H7 (cell line): Measurements from ENCODE around the gene AQP2. TPM values are rescaled to one million over a fixed set of nuclear protein-coding genes. Genes with fewer than 3 reads are reported as not detected.

Experiments used
- DNase-seq: peaks from one replicate; pipeline ENCODE4 v3.0.0; 2012
- H3K27me3 ChIP-seq: 2 replicates; pipeline ENCODE4 v1.6.0; 2011; ENCODE audit warnings: mild to moderate bottlenecking, low read length; ENCODE audit not compliant: control insufficient read depth, insufficient read depth
- H3K36me3 ChIP-seq: replicated peaks from 2 replicates; pipeline ENCODE4 v1.5.1; 2011; ENCODE audit warnings: low read length; ENCODE audit not compliant: control insufficient read depth, insufficient read depth
- H3K4me3 ChIP-seq: 2 replicates; pipeline ENCODE4 v1.5.1; 2011; ENCODE audit warnings: low read depth, mild to moderate bottlenecking, control low read depth, low read length, moderate library complexity; ENCODE audit not compliant: insufficient read depth
- total RNA-seq: library from RNA; depleted of rRNA; stranded (reverse); fragments of >200 nt; shearing (Covaris generic); gene quantifications from 2 replicates; pipeline ENCODE4 v1.2.3, GENCODE V29; 2014

Gene AQP2
- total RNA-seq, 1 experiment from 2014 or later, result not detected

- no peaks in the 10 kb centered on the region for H3K27me3 ChIP-seq
- DNase-seq, result no peak
- no peak overlapping the region for H3K4me3 ChIP-seq
- no peaks in the 10 kb centered on the region for H3K36me3 ChIP-seq
Observed at GRCh38 chr12:49925433-49926204, 24.9 kb upstream of the AQP2 start.

- H3K36me3 ChIP-seq, result no peaks in the 10 kb centered on the region
- no peak for DNase-seq
Observed at GRCh38 chr12:49928471-49928870, 22.1 kb upstream of the AQP2 start.

GRCh38 chr12:49929581-49929980, 21.0 kb upstream of the AQP2 start:
- no peaks in the 10 kb centered on the region for H3K27me3 ChIP-seq
- no peaks in the 10 kb centered on the region for H3K36me3 ChIP-seq
- no peak overlapping the region for H3K4me3 ChIP-seq
- DNase-seq, result no peak

More at GRCh38 chr12:49928471-49928870, 22.1 kb upstream of the AQP2 start:
- H3K4me3 ChIP-seq, result no peak overlapping the region
- no peaks in the 10 kb centered on the region for H3K27me3 ChIP-seq

GRCh38 chr12:49930515-49931288, 19.8 kb upstream of the AQP2 start:
- Histone ChIP-seq H3K4me3 (no peak overlapping the region), H3K27me3 (no peaks in the 10 kb centered on the region), H3K36me3 (no peaks in the 10 kb centered on the region)
- no peak for DNase-seq

GRCh38 chr12:49932023-49932422, 18.5 kb upstream of the AQP2 start:
- Histone ChIP-seq H3K4me3 (no peak overlapping the region), H3K36me3 (no peaks in the 10 kb centered on the region), H3K27me3 (no peaks in the 10 kb centered on the region)
- DNase-seq, result no peak

- Histone ChIP-seq H3K4me3 (no peak overlapping the region), H3K36me3 (no peaks in the 10 kb centered on the region), H3K27me3 (no peaks in the 10 kb centered on the region)
- no peak for DNase-seq
Observed at GRCh38 chr12:49932533-49933130, 17.9 kb upstream of the AQP2 start.

- DNase-seq, result no peak
- Histone ChIP-seq H3K36me3 (no peaks in the 10 kb centered on the region), H3K4me3 (no peak overlapping the region), H3K27me3 (no peaks in the 10 kb centered on the region)
Observed at GRCh38 chr12:49933796-49934195, 16.7 kb upstream of the AQP2 start.

- DNase-seq, result no peak
- H3K36me3 ChIP-seq, result no peaks in the 10 kb centered on the region
- H3K27me3 ChIP-seq, result no peaks in the 10 kb centered on the region
- no peak overlapping the region for H3K4me3 ChIP-seq
Observed at GRCh38 chr12:49934505-49934904, 16.0 kb upstream of the AQP2 start.

GRCh38 chr12:49936925-49937324, 13.6 kb upstream of the AQP2 start:
- no peak for DNase-seq

GRCh38 chr12:49937639-49938300, 12.8 kb upstream of the AQP2 start:
- no peak for DNase-seq
- Histone ChIP-seq H3K4me3 (no peak overlapping the region), H3K36me3 (no peaks in the 10 kb centered on the region), H3K27me3 (no peaks in the 10 kb centered on the region)

More at GRCh38 chr12:49936925-49937324, 13.6 kb upstream of the AQP2 start:
- H3K4me3 ChIP-seq, result no peak overlapping the region
- no peaks in the 10 kb centered on the region for H3K36me3 ChIP-seq
- H3K27me3 ChIP-seq, result no peaks in the 10 kb centered on the region

GRCh38 chr12:49939307-49939706, 11.2 kb upstream of the AQP2 start:
- Histone ChIP-seq H3K36me3 (no peaks in the 10 kb centered on the region), H3K4me3 (no peak overlapping the region), H3K27me3 (no peaks in the 10 kb centered on the region; the same call in 1 of the 2 replicates)
- no peak for DNase-seq

GRCh38 chr12:49939707-49940106, 10.8 kb upstream of the AQP2 start:
- Histone ChIP-seq H3K4me3 (no peak overlapping the region), H3K27me3 (peaks cover under 1% of the 10 kb centered on the region), H3K36me3 (no peaks in the 10 kb centered on the region)
- DNase-seq, result no peak

- DNase-seq, result no peak
- Histone ChIP-seq H3K27me3 (peaks cover 1% of the 10 kb centered on the region), H3K36me3 (no peaks in the 10 kb centered on the region), H3K4me3 (no peak overlapping the region)
Observed at GRCh38 chr12:49941556-49942511, 8.7 kb upstream of the AQP2 start.

GRCh38 chr12:49942512-49942893, 8.0 kb upstream of the AQP2 start:
- DNase-seq, result no peak
- Histone ChIP-seq H3K36me3 (no peaks in the 10 kb centered on the region), H3K27me3 (peaks cover 1% of the 10 kb centered on the region), H3K4me3 (no peak overlapping the region)
